ENCODE measurements around the gene CTNNA1.
"Not testable (repeated sequence)": the region's sequence is repeated elsewhere in the genome, so short reads cannot be mapped to it uniquely, and the experiment has no call there.

Gene CTNNA1

DNA sequence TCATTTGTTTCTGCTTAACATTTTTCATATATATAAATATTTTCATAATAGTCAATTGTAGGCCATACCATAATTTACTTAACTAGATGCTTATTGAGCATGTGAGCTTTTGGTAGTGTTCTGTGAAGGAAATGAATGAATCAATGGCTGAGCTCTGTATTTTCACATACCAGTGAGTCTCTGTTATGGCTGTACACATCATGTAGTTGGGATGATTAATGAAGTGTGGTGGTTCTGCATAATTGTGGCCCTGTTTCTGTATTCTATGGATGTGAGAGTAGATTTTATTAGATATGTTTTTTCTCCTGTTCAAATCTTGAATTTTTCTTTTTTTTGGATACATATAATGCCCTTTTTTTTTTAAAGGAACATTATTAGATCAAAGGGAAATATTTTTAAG lies 56.2 kb downstream of the CTNNA1 start:
- no peak for ATAC-seq
- TF ChIP-seq, protein P1, sequence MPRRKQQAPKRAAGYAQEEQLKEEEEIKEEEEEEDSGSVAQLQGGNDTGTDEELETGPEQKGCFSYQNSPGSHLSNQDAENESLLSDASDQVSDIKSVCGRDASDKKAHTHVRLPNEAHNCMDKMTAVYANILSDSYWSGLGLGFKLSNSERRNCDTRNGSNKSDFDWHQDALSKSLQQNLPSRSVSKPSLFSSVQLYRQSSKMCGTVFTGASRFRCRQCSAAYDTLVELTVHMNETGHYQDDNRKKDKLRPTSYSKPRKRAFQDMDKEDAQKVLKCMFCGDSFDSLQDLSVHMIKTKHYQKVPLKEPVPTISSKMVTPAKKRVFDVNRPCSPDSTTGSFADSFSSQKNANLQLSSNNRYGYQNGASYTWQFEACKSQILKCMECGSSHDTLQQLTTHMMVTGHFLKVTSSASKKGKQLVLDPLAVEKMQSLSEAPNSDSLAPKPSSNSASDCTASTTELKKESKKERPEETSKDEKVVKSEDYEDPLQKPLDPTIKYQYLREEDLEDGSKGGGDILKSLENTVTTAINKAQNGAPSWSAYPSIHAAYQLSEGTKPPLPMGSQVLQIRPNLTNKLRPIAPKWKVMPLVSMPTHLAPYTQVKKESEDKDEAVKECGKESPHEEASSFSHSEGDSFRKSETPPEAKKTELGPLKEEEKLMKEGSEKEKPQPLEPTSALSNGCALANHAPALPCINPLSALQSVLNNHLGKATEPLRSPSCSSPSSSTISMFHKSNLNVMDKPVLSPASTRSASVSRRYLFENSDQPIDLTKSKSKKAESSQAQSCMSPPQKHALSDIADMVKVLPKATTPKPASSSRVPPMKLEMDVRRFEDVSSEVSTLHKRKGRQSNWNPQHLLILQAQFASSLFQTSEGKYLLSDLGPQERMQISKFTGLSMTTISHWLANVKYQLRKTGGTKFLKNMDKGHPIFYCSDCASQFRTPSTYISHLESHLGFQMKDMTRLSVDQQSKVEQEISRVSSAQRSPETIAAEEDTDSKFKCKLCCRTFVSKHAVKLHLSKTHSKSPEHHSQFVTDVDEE (CRISPR knock-in tag; IDR thresholded peaks at IDR 0.05) = no peak
- TF ChIP-seq PPARA (CRISPR knock-in tag; IDR thresholded peaks at IDR 0.05; ENCODE audit: borderline replicate concordance) (no peak), ZFP30 (CRISPR knock-in tag; IDR thresholded peaks at IDR 0.05) (no peak), BACH2 (CRISPR knock-in tag; IDR thresholded peaks at IDR 0.05; ENCODE audit: borderline replicate concordance) (no peak), ISL1 (CRISPR knock-in tag; IDR thresholded peaks at IDR 0.05) (no peak), SNAI2 (CRISPR knock-in tag; IDR thresholded peaks at IDR 0.05) (no peak), ZNF70 (CRISPR knock-in tag; IDR thresholded peaks at IDR 0.05) (no peak), TOX (CRISPR knock-in tag; IDR thresholded peaks at IDR 0.05; ENCODE audit: borderline replicate concordance) (no peak), ZNF8 (CRISPR knock-in tag; IDR thresholded peaks at IDR 0.05) (no peak), ZC3H10 (CRISPR knock-in tag; IDR thresholded peaks at IDR 0.05) (no peak), ZFP3 (CRISPR knock-in tag; IDR thresholded peaks at IDR 0.05) (no peak), GLIS3 (CRISPR knock-in tag; IDR thresholded peaks at IDR 0.05) (no peak), ESRRG (CRISPR knock-in tag; IDR thresholded peaks at IDR 0.05) (no peak)

GRCh38 chr5:138810861-138811260 lies 57.6 kb downstream of the CTNNA1 start:
- ATAC-seq = not testable (repeated sequence)

DNA sequence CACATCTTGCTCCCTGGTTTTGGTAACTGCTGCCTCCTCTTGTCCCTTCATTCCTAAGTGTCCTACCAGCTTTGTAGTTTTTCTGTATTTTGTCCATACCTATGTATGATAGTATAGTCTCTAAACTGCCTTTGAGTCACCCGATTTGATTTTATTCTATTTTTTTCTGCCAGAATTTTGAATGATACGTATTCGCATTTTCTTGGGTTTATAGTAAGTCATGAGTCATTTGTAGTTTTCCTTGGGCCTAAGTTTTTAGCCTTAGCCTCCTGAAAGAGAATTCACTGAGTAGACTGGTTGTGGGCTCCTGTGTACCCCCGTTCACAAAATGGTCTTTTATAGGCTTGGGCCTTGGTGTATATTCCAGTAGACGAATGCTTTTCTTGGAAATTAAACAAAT lies 62.3 kb downstream of the CTNNA1 start:
- ATAC-seq = no peak
- TF ChIP-seq ZNF70 (CRISPR knock-in tag; IDR thresholded peaks at IDR 0.05) (no peak), CSRNP3 (CRISPR knock-in tag; IDR thresholded peaks at IDR 0.05) (no peak), GLIS3 (CRISPR knock-in tag; IDR thresholded peaks at IDR 0.05) (no peak), RARB (CRISPR knock-in tag; IDR thresholded peaks at IDR 0.05) (no peak), PATZ1 (CRISPR knock-in tag; IDR thresholded peaks at IDR 0.05; ENCODE audit: borderline replicate concordance) (no peak)
- TF ChIP-seq, protein P2, sequence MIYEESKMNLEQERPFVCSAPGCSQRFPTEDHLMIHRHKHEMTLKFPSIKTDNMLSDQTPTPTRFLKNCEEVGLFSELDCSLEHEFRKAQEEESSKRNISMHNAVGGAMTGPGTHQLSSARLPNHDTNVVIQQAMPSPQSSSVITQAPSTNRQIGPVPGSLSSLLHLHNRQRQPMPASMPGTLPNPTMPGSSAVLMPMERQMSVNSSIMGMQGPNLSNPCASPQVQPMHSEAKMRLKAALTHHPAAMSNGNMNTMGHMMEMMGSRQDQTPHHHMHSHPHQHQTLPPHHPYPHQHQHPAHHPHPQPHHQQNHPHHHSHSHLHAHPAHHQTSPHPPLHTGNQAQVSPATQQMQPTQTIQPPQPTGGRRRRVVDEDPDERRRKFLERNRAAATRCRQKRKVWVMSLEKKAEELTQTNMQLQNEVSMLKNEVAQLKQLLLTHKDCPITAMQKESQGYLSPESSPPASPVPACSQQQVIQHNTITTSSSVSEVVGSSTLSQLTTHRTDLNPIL (CRISPR knock-in tag; IDR thresholded peaks at IDR 0.05; ENCODE audit: low read depth) = no peak

GRCh38 chr5:138817241-138817640 lies 64.0 kb downstream of the CTNNA1 start:
- TF ChIP-seq SNAI2 (CRISPR knock-in tag; IDR thresholded peaks at IDR 0.05) = no peak
- no peak for TF ChIP-seq CSDC2 (CRISPR knock-in tag; IDR thresholded peaks at IDR 0.05)
- TF ChIP-seq PATZ1 (CRISPR knock-in tag; IDR thresholded peaks at IDR 0.05; ENCODE audit: borderline replicate concordance) = no peak
- TF ChIP-seq, protein P3, sequence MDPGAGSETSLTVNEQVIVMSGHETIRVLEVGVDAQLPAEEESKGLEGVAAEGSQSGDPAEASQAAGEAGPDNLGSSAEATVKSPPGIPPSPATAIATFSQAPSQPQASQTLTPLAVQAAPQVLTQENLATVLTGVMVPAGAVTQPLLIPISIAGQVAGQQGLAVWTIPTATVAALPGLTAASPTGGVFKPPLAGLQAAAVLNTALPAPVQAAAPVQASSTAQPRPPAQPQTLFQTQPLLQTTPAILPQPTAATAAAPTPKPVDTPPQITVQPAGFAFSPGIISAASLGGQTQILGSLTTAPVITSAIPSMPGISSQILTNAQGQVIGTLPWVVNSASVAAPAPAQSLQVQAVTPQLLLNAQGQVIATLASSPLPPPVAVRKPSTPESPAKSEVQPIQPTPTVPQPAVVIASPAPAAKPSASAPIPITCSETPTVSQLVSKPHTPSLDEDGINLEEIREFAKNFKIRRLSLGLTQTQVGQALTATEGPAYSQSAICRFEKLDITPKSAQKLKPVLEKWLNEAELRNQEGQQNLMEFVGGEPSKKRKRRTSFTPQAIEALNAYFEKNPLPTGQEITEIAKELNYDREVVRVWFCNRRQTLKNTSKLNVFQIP (CRISPR knock-in tag; IDR thresholded peaks at IDR 0.05; ENCODE audit: borderline replicate concordance, low read depth) = no peak
- TF ChIP-seq ZNF565 (CRISPR knock-in tag; conservative IDR thresholded peaks at IDR 0.05; ENCODE audit: low read depth) = no peak
- TF ChIP-seq ZNF8 (CRISPR knock-in tag; IDR thresholded peaks at IDR 0.05) = no peak
- TF ChIP-seq GLIS3 (CRISPR knock-in tag; IDR thresholded peaks at IDR 0.05) = no peak
- no peak for TF ChIP-seq ZC3H10 (CRISPR knock-in tag; IDR thresholded peaks at IDR 0.05)
- TF ChIP-seq PPARA (CRISPR knock-in tag; IDR thresholded peaks at IDR 0.05; ENCODE audit: borderline replicate concordance) = no peak
- TF ChIP-seq ZNF70 (CRISPR knock-in tag; IDR thresholded peaks at IDR 0.05) = no peak
- ATAC-seq = no peak

All from SK-N-SH treated with all-trans-retinoic acid at 6 μM for 48 hours (cell line).